Fibroblast of mammary gland (primary cell): ENCODE measurements around the gene ZNF618.

ENCODE experiments used
- DNase-seq: peaks from one replicate; pipeline ENCODE4 v3.0.0-alpha.2; 2010; ENCODE audit warnings: low read depth
- H3K4me3 ChIP-seq: 2 replicates; pipeline ENCODE4 v1.5.1; 2011; ENCODE audit warnings: low read depth, mild to moderate bottlenecking, low read length, moderate library complexity; ENCODE audit not compliant: control insufficient read depth
- CTCF ChIP-seq: conservative IDR thresholded peaks from 2 replicates; pipeline ENCODE4 v1.5.1; 2011; ENCODE audit warnings: low read depth, low read length, inconsistent platforms; ENCODE audit not compliant: control insufficient read depth, insufficient read depth

The ZNF618 gene

GRCh38 chr9:114034661-114035062 is 158.6 kb downstream of the ZNF618 start:
- no peak for DNase-seq
- no peak for TF ChIP-seq CTCF
- H3K4me3 ChIP-seq: no peak overlapping the region

- no peak overlapping the region for H3K4me3 ChIP-seq
- TF ChIP-seq CTCF: no peak
- DNase-seq: no peak
Observed at GRCh38 chr9:114035221-114035844, 159.2 kb downstream of the ZNF618 start.

GRCh38 chr9:114035845-114036801 is 160.0 kb downstream of the ZNF618 start:
- TF ChIP-seq CTCF: no peak
- DNase-seq: no peak
- no peak overlapping the region for H3K4me3 ChIP-seq

- DNase-seq: no peak
- no peak overlapping the region for H3K4me3 ChIP-seq
Observed at GRCh38 chr9:114037249-114037648, 161.1 kb downstream of the ZNF618 start.

GRCh38 chr9:114037961-114038723 is 162.0 kb downstream of the ZNF618 start:
- no peak for DNase-seq
- no peak for TF ChIP-seq CTCF
- H3K4me3 ChIP-seq: no peak overlapping the region

More at GRCh38 chr9:114037249-114037648, 161.1 kb downstream of the ZNF618 start:
- TF ChIP-seq CTCF: no peak

- H3K4me3 ChIP-seq: no peak overlapping the region
- TF ChIP-seq CTCF: no peak
- DNase-seq: no peak
Observed at GRCh38 chr9:114038724-114039313, 162.7 kb downstream of the ZNF618 start.
